ENCODE measurements around the gene PACSIN3.
"Not testable (repeated sequence)": the region's sequence is repeated elsewhere in the genome, so short reads cannot be mapped to it uniquely, and the experiment has no call there.

DNA sequence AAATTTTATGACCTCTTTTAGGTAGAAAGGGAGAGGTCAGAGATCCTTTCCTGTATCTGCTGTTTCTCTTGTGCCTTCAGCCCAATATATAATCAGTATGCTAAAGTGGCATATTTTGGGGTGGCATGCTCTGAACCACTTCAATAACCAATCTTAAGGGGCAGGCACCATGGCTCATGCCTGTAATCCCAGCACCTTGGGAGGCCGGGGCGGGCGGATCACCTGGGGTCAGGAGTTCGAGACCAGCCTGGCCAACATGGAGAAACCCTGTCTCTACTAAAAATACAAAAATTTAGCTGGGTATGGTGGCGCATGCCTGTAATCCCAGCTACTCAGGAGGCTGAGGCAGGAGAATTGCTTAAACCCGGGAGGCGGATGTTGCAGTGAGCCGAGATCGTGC, 11.9 kb upstream of the PACSIN3 start:
- TF ChIP-seq, protein P1, sequence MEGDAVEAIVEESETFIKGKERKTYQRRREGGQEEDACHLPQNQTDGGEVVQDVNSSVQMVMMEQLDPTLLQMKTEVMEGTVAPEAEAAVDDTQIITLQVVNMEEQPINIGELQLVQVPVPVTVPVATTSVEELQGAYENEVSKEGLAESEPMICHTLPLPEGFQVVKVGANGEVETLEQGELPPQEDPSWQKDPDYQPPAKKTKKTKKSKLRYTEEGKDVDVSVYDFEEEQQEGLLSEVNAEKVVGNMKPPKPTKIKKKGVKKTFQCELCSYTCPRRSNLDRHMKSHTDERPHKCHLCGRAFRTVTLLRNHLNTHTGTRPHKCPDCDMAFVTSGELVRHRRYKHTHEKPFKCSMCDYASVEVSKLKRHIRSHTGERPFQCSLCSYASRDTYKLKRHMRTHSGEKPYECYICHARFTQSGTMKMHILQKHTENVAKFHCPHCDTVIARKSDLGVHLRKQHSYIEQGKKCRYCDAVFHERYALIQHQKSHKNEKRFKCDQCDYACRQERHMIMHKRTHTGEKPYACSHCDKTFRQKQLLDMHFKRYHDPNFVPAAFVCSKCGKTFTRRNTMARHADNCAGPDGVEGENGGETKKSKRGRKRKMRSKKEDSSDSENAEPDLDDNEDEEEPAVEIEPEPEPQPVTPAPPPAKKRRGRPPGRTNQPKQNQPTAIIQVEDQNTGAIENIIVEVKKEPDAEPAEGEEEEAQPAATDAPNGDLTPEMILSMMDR (IDR thresholded peaks at IDR 0.05; ENCODE audit: borderline replicate concordance, extremely low read depth, low read length, poor library complexity, severe bottlenecking) = not testable (repeated sequence)
- not testable (repeated sequence) for TF ChIP-seq EZH2 (IDR thresholded peaks at IDR 0.05; ENCODE audit: borderline replicate concordance, low read depth, low read length, severe bottlenecking)

Measured in DND-41 (cell line).